Measurements from ENCODE around the gene NUDC.

The NUDC gene

DNA sequence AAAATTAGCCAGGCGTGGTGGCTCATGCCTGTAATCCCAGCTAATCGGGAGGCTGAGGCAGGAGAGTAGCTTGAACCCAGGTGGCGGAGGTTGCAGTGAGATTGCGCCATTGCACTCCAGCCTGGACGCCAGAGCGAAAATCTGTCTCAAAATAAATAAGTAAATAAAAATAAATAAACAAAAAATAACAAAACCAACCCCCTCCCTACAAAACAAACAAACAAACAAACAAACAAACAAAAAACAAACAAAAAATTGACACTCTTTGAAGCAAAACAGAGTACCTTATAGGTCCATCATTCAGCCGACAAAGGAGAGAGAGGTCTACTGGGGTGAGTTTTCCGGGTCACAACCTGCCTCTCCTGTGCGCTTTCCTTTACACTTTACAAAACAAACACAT is 44.1 kb downstream of the NUDC start:
- H3K27ac ChIP-seq (ENCODE audit: extremely low read depth, low read depth, low read length), result no peak overlapping the region
- ChIA-PET POLR2A (no interaction called here), CTCF (interaction anchor here (0.9 to 4.9 kb wide), 5 partner anchors 10 to 232 kb away, joined by 3 to 64 read pairs (median 10); no protein-coding TSS in a partner anchor)
- peak; percentile 16; the same call in 1 of the 2 replicates for TF ChIP-seq ZNF394 (tag by site-specific recombination; IDR thresholded peaks at IDR 0.05; ENCODE audit: borderline replicate concordance)
- TF ChIP-seq, protein P1, sequence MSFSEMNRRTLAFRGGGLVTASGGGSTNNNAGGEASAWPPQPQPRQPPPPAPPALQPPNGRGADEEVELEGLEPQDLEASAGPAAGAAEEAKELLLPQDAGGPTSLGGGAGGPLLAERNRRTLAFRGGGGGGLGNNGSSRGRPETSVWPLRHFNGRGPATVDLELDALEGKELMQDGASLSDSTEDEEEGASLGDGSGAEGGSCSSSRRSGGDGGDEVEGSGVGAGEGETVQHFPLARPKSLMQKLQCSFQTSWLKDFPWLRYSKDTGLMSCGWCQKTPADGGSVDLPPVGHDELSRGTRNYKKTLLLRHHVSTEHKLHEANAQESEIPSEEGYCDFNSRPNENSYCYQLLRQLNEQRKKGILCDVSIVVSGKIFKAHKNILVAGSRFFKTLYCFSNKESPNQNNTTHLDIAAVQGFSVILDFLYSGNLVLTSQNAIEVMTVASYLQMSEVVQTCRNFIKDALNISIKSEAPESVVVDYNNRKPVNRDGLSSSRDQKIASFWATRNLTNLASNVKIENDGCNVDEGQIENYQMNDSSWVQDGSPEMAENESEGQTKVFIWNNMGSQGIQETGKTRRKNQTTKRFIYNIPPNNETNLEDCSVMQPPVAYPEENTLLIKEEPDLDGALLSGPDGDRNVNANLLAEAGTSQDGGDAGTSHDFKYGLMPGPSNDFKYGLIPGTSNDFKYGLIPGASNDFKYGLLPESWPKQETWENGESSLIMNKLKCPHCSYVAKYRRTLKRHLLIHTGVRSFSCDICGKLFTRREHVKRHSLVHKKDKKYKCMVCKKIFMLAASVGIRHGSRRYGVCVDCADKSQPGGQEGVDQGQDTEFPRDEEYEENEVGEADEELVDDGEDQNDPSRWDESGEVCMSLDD (tag by site-specific recombination; IDR thresholded peaks at IDR 0.05), result no peak
- no peaks in the 10 kb centered on the region for H3K4me1 ChIP-seq (ENCODE audit: control insufficient read depth, insufficient read depth, low read length)
- H3K9me3 ChIP-seq (ENCODE audit: control insufficient read depth, insufficient read depth, low read depth, low read length), result no peaks in the 10 kb centered on the region
- H3K36me3 ChIP-seq (ENCODE audit: control insufficient read depth in 2 of 2, insufficient read depth in 1 of 2, low read length in 2 of 2), result no peaks in the 10 kb centered on the region
- H3K4me3 ChIP-seq (ENCODE audit: low read depth, low read length), result no peak overlapping the region

GRCh38 chr1:26970810-26971209 is 49.3 kb downstream of the NUDC start:
- ChIA-PET CTCF (interaction anchor here (0.6 kb wide), 1 partner anchor 132 kb away, joined by 3 read pairs; no protein-coding TSS in a partner anchor), POLR2A (interaction anchor here (0.7 kb wide), 1 partner anchor 280 kb away, joined by 3 read pairs; no protein-coding TSS in a partner anchor)
- Histone ChIP-seq H3K27ac (ENCODE audit: extremely low read depth, low read depth, low read length) (no peak overlapping the region), H3K4me3 (ENCODE audit: low read depth, low read length) (no peak overlapping the region), H3K4me1 (ENCODE audit: control insufficient read depth, insufficient read depth, low read length) (no peaks in the 10 kb centered on the region), H3K36me3 (ENCODE audit: control insufficient read depth in 2 of 2, insufficient read depth in 1 of 2, low read length in 2 of 2) (no peaks in the 10 kb centered on the region), H3K9me3 (ENCODE audit: control insufficient read depth, insufficient read depth, low read depth, low read length) (no peaks in the 10 kb centered on the region)
- TF ChIP-seq, protein P2, sequence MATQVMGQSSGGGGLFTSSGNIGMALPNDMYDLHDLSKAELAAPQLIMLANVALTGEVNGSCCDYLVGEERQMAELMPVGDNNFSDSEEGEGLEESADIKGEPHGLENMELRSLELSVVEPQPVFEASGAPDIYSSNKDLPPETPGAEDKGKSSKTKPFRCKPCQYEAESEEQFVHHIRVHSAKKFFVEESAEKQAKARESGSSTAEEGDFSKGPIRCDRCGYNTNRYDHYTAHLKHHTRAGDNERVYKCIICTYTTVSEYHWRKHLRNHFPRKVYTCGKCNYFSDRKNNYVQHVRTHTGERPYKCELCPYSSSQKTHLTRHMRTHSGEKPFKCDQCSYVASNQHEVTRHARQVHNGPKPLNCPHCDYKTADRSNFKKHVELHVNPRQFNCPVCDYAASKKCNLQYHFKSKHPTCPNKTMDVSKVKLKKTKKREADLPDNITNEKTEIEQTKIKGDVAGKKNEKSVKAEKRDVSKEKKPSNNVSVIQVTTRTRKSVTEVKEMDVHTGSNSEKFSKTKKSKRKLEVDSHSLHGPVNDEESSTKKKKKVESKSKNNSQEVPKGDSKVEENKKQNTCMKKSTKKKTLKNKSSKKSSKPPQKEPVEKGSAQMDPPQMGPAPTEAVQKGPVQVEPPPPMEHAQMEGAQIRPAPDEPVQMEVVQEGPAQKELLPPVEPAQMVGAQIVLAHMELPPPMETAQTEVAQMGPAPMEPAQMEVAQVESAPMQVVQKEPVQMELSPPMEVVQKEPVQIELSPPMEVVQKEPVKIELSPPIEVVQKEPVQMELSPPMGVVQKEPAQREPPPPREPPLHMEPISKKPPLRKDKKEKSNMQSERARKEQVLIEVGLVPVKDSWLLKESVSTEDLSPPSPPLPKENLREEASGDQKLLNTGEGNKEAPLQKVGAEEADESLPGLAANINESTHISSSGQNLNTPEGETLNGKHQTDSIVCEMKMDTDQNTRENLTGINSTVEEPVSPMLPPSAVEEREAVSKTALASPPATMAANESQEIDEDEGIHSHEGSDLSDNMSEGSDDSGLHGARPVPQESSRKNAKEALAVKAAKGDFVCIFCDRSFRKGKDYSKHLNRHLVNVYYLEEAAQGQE (tag by site-specific recombination; IDR thresholded peaks at IDR 0.05), result no peak
- TF ChIP-seq ZNF174 (tag by site-specific recombination; IDR thresholded peaks at IDR 0.05), result no peak
- no peak for TF ChIP-seq YY1 (tag by site-specific recombination; IDR thresholded peaks at IDR 0.05)
- no peak for TF ChIP-seq ZNF585B (tag by site-specific recombination; IDR thresholded peaks at IDR 0.05)
- TF ChIP-seq ZBTB48 (tag by site-specific recombination; IDR thresholded peaks at IDR 0.05), result no peak
- no peak for TF ChIP-seq ZIC2 (tag by site-specific recombination; IDR thresholded peaks at IDR 0.05)
- no peak for TF ChIP-seq ZNF157 (tag by site-specific recombination; IDR thresholded peaks at IDR 0.05)
- TF ChIP-seq ZNF169 (tag by site-specific recombination; IDR thresholded peaks at IDR 0.05), result no peak
- TF ChIP-seq ZNF211 (tag by site-specific recombination; IDR thresholded peaks at IDR 0.05; ENCODE audit: low read depth), result no peak
- TF ChIP-seq ZNF10 (tag by site-specific recombination; IDR thresholded peaks at IDR 0.05), result no peak
- no peak for TF ChIP-seq OVOL3 (tag by site-specific recombination; IDR thresholded peaks at IDR 0.05)
- no peak for TF ChIP-seq KLF16 (tag by site-specific recombination; IDR thresholded peaks at IDR 0.05)
- TF ChIP-seq ZNF423 (tag by site-specific recombination; IDR thresholded peaks at IDR 0.05), result no peak
- no peak for TF ChIP-seq ZNF558 (tag by site-specific recombination; IDR thresholded peaks at IDR 0.05)
- TF ChIP-seq ZNF223 (tag by site-specific recombination; IDR thresholded peaks at IDR 0.05), result no peak
- no peak for TF ChIP-seq ZEB2 (tag by site-specific recombination; IDR thresholded peaks at IDR 0.05)
